ENCODE measurements around the gene SLC22A15.

SLC22A15 gene

DNA sequence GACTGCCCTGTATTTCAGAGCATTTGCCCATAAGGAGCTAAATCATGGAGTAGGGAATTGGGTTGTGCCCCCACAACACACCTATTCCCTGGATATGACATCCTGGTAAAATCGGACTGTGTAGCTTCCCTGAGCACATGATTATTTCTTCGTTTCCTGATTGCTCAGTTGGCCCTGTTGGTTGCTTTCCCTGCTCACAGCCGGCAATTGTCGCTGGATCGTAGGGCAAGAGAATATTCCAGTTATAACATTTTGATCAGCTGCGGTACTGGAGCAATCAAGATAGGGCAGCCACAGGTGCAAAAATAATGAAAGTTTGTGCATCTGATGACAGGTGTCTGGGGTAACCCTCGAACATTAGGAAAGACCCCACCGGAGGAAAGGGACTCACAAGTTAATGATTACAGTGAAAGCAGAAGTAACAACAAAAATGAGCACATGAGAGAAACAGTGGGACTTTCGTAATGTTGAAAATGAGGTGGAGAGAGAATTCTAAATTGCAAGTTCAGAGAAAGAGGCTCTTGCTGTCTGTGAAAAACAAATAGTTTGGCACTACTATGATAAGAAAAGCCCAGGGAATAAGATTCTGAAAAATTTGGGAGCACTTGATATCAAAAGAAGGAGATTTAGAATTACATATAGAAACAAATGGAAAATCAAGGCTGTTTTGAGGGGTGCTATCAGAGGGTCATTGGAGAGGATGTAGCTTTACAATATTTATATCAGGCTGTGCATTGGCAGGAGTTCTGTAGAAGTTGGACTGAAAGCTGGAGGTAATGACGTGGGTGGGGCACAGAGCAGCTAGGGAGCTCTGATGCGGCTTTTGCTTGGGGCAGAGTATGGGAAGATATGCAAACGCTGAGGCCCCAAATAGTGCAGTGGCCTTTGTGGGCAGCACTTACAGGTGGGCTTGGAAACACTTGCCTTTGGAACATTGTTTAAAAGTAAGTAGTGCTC lies 134.5 kb downstream of the SLC22A15 start, which contains the start of gene MAB21L3:
Gene MAB21L3, plus strand, starts transcription at position 833 of the 957 bp plus-strand sequence. CDS start 1,217 bp downstream, outside the sequence.
- DNase-seq = no peak

DNA sequence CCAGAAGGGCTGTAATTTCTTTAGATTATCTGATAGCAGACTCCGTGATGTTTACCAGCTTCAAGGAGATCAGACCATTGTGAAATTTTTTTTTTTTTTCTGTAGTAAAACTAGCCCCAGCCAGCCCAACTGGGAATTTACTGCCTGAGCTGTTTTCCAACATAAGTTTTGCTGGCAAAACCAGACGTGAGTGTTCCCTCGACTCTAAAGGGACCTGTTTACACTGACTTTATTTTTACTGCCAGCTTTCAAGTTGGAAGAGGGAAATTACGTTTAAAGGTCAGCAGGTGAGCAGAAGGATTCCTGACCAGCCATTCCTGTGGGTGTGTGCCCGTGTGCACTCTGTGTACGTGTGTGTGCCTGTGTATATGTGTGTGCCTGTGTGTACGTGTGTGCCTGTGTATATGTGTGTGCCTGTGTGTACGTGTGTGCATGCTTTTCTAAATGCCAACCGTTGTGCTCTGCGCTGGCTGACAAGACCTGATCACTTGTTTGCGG lies 135.3 kb downstream of the SLC22A15 start:
- DNase-seq = no peak

DNA sequence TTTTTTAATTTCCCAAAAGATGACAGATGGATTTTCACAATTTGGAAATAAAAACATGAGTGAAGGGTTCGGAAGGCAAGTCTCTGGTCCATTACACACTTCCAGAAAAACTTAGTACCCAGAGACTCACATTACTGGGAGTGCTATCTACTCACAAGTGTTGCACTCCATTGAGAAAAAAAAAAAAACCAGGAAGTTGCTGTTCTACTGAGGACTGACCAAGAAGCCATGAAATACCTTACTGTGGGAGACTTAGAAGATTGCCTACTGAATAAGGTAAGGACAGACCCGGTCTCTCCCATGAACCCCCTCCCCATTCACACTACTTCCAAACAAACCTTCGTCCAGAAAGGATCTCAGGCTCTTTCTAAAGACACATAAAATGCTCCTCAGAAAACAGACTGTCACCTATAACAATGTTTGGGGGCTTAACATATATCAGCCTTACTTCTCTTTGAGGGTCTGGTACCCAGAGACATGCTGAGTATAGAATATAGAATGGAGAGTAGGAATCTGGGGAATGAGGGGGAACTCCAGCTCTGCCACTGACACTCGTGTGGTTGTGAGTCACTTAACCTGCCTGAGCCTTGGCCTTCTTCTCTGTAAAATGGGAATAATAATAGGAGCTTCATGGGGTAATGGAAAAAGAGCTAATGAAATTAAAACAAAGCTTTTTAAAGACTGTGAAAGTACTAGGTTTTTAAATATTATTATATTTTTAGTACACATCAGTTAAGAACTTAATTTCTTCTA lies 136.3 kb downstream of the SLC22A15 start:
- DNase-seq = no peak

DNA sequence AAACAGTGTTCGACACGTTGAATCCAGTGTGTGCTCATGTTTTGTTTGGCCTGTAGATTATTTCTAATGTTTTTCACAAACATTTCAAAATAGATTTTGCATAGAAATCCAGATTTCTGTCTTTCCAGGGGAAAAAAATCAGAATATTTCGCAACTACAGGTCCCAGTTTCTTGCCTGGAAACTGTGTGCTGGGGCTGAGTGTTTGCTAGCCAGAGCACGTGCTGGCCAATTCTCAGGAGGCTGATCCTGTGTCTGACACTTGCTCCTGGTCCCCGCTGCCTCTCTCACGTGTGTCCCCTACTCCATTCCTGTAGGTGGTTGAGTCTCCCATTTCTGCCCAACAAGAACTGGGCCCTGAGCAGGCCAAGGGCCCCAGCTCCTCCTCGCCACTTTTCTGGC lies 137.3 kb downstream of the SLC22A15 start:
- no peak for DNase-seq

DNA sequence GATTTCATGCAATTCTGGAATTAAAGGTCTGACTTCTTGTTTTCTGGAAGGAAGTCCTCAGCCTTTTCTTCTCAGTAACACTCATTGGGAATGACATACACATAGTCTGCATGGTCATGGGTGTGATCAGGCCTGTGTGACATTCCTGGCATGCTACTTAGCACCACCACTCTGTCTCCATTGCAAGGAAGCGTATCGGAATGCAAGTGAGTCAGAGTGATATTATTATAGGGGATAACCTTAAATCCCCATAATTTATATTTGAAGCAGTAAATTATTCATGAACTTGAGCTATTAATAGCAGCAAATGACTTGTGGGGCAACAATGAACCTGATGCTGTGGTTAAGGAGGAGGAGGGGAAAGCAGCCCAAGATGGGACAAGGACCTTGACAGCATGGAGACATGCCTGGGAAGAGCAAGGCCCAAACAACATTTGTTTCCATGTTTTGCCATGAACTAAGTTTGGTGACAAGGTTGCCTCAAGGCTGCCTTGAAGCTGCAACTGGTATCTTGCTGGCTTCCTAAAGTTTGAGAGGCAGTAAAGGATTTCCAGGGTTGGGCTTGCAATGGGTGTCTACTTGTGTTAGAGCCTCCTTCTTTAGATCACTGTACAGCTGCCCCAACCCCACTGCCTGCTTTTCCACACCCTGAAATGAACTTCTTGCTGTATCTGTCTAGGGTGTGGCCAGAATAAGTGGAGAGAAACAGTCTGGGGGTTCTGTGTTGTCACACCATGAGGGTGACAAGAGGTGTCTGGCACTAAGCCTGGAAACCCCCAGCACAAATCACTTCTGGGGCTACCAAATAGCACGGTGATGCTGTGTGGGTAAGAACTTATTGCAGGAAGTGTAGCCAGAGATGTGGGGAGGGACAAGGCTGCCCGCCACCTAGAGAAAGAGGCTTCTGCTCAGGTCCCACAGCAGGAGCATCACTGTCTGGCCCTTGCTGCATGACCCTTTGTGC lies 139.4 kb downstream of the SLC22A15 start:
- no peak for DNase-seq

DNA sequence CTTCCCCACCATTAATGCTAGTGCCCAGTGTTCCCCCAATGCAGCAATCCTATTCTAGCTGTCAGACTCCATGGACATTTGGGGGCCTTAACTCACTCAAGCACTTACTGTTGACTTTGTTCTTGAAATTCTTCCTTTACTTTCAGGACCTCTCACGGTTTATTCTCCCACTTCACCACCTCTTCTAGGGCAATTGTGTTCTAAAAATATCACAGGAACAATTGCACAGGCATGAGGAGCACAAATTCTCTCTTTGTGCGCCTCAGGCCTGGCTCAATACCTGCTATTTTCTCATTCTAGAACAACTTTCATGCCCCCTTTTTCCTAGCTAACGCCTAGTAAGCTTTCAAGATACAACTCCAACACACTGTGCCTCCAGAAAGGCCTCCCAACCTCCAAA lies 142.2 kb downstream of the SLC22A15 start:
- no peak for DNase-seq

All from NCI-H2081 (cell line).